ENCODE results near the gene SFRP5. TPM values are rescaled to one million over a fixed set of nuclear protein-coding genes. Genes with fewer than 3 reads are reported as not detected.

Gene SFRP5
- total RNA-seq, 1 donor from 2014 or later = 0.16 TPM

- DNase-seq (ENCODE audit: low read depth) = no peak
- Mint-ChIP-seq H3K36me3 (ENCODE audit: low read depth, unreplicated experiment) (peaks cover 2% of the 10 kb centered on the region), H3K4me3 (ENCODE audit: unreplicated experiment) (no peak overlapping the region), H3K4me1 (ENCODE audit: low read depth, unreplicated experiment) (peaks cover 4% of the 10 kb centered on the region), H3K9me3 (ENCODE audit: unreplicated experiment) (no peaks in the 10 kb centered on the region), H3K27ac (ENCODE audit: unreplicated experiment) (no peak overlapping the region), H3K27me3 (ENCODE audit: low read depth, unreplicated experiment) (peaks cover 33% of the 10 kb centered on the region)
- no peak for FAIRE-seq
- H2AFZ ChIP-seq (ENCODE audit: low read depth, low read length) = no peak overlapping the region
- H3K27me3 ChIP-seq (ENCODE audit: insufficient read depth, low read length) = peaks cover 12% of the 10 kb centered on the region
- H3K4me2 ChIP-seq (ENCODE audit: low read length) = no peak overlapping the region
- H4K20me1 ChIP-seq (ENCODE audit: insufficient read depth, low read length) = no peaks in the 10 kb centered on the region
- no peaks in the 10 kb centered on the region for H3K36me3 ChIP-seq (ENCODE audit: insufficient read depth, low read length)
- no peaks in the 10 kb centered on the region for H3K79me2 ChIP-seq (ENCODE audit: insufficient read depth, low read length)
- no peaks in the 10 kb centered on the region for H3K9me3 ChIP-seq (ENCODE audit: insufficient read depth, low read depth, low read length)
- H3K4me3 ChIP-seq (ENCODE audit: insufficient read depth, low read depth, low read length) = no peak overlapping the region
- H3K9ac ChIP-seq (ENCODE audit: low read length) = no peak overlapping the region
- H3K4me1 ChIP-seq (ENCODE audit: insufficient read depth, low read length) = no peaks in the 10 kb centered on the region
- TF ChIP-seq EZH2 (IDR thresholded peaks at IDR 0.05; ENCODE audit: insufficient read depth, low read length) = no peak
- TF ChIP-seq, protein P1, sequence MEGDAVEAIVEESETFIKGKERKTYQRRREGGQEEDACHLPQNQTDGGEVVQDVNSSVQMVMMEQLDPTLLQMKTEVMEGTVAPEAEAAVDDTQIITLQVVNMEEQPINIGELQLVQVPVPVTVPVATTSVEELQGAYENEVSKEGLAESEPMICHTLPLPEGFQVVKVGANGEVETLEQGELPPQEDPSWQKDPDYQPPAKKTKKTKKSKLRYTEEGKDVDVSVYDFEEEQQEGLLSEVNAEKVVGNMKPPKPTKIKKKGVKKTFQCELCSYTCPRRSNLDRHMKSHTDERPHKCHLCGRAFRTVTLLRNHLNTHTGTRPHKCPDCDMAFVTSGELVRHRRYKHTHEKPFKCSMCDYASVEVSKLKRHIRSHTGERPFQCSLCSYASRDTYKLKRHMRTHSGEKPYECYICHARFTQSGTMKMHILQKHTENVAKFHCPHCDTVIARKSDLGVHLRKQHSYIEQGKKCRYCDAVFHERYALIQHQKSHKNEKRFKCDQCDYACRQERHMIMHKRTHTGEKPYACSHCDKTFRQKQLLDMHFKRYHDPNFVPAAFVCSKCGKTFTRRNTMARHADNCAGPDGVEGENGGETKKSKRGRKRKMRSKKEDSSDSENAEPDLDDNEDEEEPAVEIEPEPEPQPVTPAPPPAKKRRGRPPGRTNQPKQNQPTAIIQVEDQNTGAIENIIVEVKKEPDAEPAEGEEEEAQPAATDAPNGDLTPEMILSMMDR (IDR thresholded peaks at IDR 0.05; ENCODE audit: insufficient read depth, low read depth, low read length) = no peak
- H3K27ac ChIP-seq (ENCODE audit: low read depth, low read length) = no peak overlapping the region
These were observed 46.8 kb upstream of the SFRP5 start for GRCh38 chr10:97818572-97818971.

DNA sequence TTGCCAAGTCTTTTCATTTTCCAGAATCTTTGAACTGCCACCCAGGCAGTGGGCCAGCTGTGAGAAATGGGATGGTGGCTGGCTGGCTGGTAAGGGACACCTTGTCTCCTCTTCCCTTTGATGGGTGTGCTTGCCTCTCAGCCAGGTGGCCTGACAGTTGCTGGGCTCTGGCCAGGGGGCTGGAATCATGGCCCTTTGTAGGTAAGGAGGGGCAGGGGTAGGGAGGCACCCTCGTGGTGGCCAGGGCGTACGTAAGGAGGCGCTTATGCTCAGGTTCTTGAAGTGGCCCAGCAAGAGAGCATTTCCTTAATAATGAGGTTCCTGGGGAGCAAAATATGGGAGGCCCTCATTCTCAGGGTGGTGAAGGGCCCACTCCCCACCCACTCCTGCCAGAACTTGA, 44.8 kb upstream of the SFRP5 start:
- Mint-ChIP-seq H3K4me3 (ENCODE audit: unreplicated experiment) (no peak overlapping the region), H3K27ac (ENCODE audit: unreplicated experiment) (no peak overlapping the region), H3K27me3 (ENCODE audit: low read depth, unreplicated experiment) (peaks cover 35% of the 10 kb centered on the region), H3K36me3 (ENCODE audit: low read depth, unreplicated experiment) (peaks cover 2% of the 10 kb centered on the region), H3K9me3 (ENCODE audit: unreplicated experiment) (no peaks in the 10 kb centered on the region), H3K4me1 (ENCODE audit: low read depth, unreplicated experiment) (peaks cover 4% of the 10 kb centered on the region)
- Histone ChIP-seq H3K27ac (ENCODE audit: low read depth, low read length) (no peak overlapping the region), H3K9me3 (ENCODE audit: insufficient read depth, low read depth, low read length) (no peaks in the 10 kb centered on the region), H3K27me3 (ENCODE audit: insufficient read depth, low read length) (peaks cover 12% of the 10 kb centered on the region), H3K4me1 (ENCODE audit: insufficient read depth, low read length) (no peaks in the 10 kb centered on the region), H3K4me2 (ENCODE audit: low read length) (no peak overlapping the region), H3K36me3 (ENCODE audit: insufficient read depth, low read length) (no peaks in the 10 kb centered on the region), H3K4me3 (ENCODE audit: insufficient read depth, low read depth, low read length) (no peak overlapping the region), H3K9ac (ENCODE audit: low read length) (no peak overlapping the region), H4K20me1 (ENCODE audit: insufficient read depth, low read length) (no peaks in the 10 kb centered on the region), H2AFZ (ENCODE audit: low read depth, low read length) (no peak overlapping the region), H3K79me2 (ENCODE audit: insufficient read depth, low read length) (no peaks in the 10 kb centered on the region)
- no peak for DNase-seq (ENCODE audit: low read depth)
- no peak for TF ChIP-seq EZH2 (IDR thresholded peaks at IDR 0.05; ENCODE audit: insufficient read depth, low read length)
- TF ChIP-seq, protein P1 (IDR thresholded peaks at IDR 0.05; ENCODE audit: insufficient read depth, low read depth, low read length) = no peak
- FAIRE-seq = no peak

- no peak for FAIRE-seq
These were observed 43.2 kb upstream of the SFRP5 start for GRCh38 chr10:97814996-97815395.

More at GRCh38 chr10:97814996-97815395, 43.2 kb upstream of the SFRP5 start:
- peaks cover 36% of the 10 kb centered on the region for H3K27me3 Mint-ChIP-seq (ENCODE audit: low read depth, unreplicated experiment)
- Histone ChIP-seq H3K36me3 (ENCODE audit: insufficient read depth, low read length) (no peaks in the 10 kb centered on the region), H3K9me3 (ENCODE audit: insufficient read depth, low read depth, low read length) (no peaks in the 10 kb centered on the region), H3K27ac (ENCODE audit: low read depth, low read length) (no peak overlapping the region), H4K20me1 (ENCODE audit: insufficient read depth, low read length) (no peaks in the 10 kb centered on the region), H3K4me3 (ENCODE audit: insufficient read depth, low read depth, low read length) (no peak overlapping the region), H3K79me2 (ENCODE audit: insufficient read depth, low read length) (no peaks in the 10 kb centered on the region), H3K4me1 (ENCODE audit: insufficient read depth, low read length) (no peaks in the 10 kb centered on the region), H3K9ac (ENCODE audit: low read length) (no peak overlapping the region), H2AFZ (ENCODE audit: low read depth, low read length) (no peak overlapping the region), H3K4me2 (ENCODE audit: low read length) (no peak overlapping the region), H3K27me3 (ENCODE audit: insufficient read depth, low read length) (peaks cover 16% of the 10 kb centered on the region)
- peaks cover 8% of the 10 kb centered on the region for H3K4me1 Mint-ChIP-seq (ENCODE audit: low read depth, unreplicated experiment)
- no peaks in the 10 kb centered on the region for H3K9me3 Mint-ChIP-seq (ENCODE audit: unreplicated experiment)
- no peak overlapping the region for H3K27ac Mint-ChIP-seq (ENCODE audit: unreplicated experiment)
- TF ChIP-seq EZH2 (IDR thresholded peaks at IDR 0.05; ENCODE audit: insufficient read depth, low read length) = no peak
- TF ChIP-seq, protein P1 (IDR thresholded peaks at IDR 0.05; ENCODE audit: insufficient read depth, low read depth, low read length) = no peak
- peaks cover 2% of the 10 kb centered on the region for H3K36me3 Mint-ChIP-seq (ENCODE audit: low read depth, unreplicated experiment)
- H3K4me3 Mint-ChIP-seq (ENCODE audit: unreplicated experiment) = no peak overlapping the region
- no peak for DNase-seq (ENCODE audit: low read depth)

Measured in astrocyte (in vitro differentiated cells and primary cell).